ENCODE results near the gene TMEM106B. TPM values are rescaled to one million over a fixed set of nuclear protein-coding genes. Genes with fewer than 3 reads are reported as not detected.

The TMEM106B gene
- total RNA-seq, 6 experiments from 2014 or later: 26.9 to 64.5 (median 31.7) TPM

GRCh38 chr7:12174931-12175330 is 36.2 kb upstream of the TMEM106B start:
- DNase-seq (no peak), ATAC-seq (no peak)
- Histone ChIP-seq H3K9me3 (no peaks in the 10 kb centered on the region), H3K36me3 (no peaks in the 10 kb centered on the region), H3K4me1 (no peaks in the 10 kb centered on the region), H3K27ac (no peak overlapping the region), H3K27me3 (no peaks in the 10 kb centered on the region), H3K4me3 (no peak overlapping the region)
- TF ChIP-seq POLR2A (IDR thresholded peaks at IDR 0.05) (no peak), CTCF (IDR thresholded peaks at IDR 0.05) (no peak)
- intact Hi-C loops (cut with DNase I): loop anchor here in 1 of 2 donors (10.0 kb wide), 1 partner anchor 60 kb away; no protein-coding TSS in a partner anchor
- 64% methylated on average over 1 of the region's 1 CpG for WGBS (ENCODE audit: insufficient coverage, low coverage, low lambda C conversion rate, missing lambda C conversion rate)

- H3K4me1 ChIP-seq: no peaks in the 10 kb centered on the region
- no peak overlapping the region for H3K4me3 ChIP-seq
- no peak for TF ChIP-seq POLR2A (IDR thresholded peaks at IDR 0.05)
- H3K27me3 ChIP-seq: no peaks in the 10 kb centered on the region
- no peak for DNase-seq
- ATAC-seq: no peak
- 67% methylated on average over 2 of the region's 2 CpGs for WGBS (ENCODE audit: insufficient coverage, low coverage, low lambda C conversion rate, missing lambda C conversion rate)
- H3K36me3 ChIP-seq: no peaks in the 10 kb centered on the region
- no peaks in the 10 kb centered on the region for H3K9me3 ChIP-seq
- H3K27ac ChIP-seq: no peak overlapping the region
- intact Hi-C loops (cut with DNase I): loop anchor here in 1 of 2 donors (10.0 kb wide), 1 partner anchor 64 kb away; no protein-coding TSS in a partner anchor
Measured at GRCh38 chr7:12178317-12178716, 32.8 kb upstream of the TMEM106B start.

- no peak for ATAC-seq
- Histone ChIP-seq H3K27ac (no peak overlapping the region), H3K36me3 (no peaks in the 10 kb centered on the region), H3K9me3 (no peaks in the 10 kb centered on the region), H3K4me3 (no peak overlapping the region), H3K4me1 (no peaks in the 10 kb centered on the region), H3K27me3 (no peaks in the 10 kb centered on the region)
- DNase-seq: no peak
- intact Hi-C loops (cut with DNase I): no loop called here
- TF ChIP-seq POLR2A (IDR thresholded peaks at IDR 0.05) (no peak), CTCF (IDR thresholded peaks at IDR 0.05) (no peak)
Measured at GRCh38 chr7:12194426-12194825, 16.7 kb upstream of the TMEM106B start.

- Histone ChIP-seq H3K4me3 (no peak overlapping the region), H3K4me1 (no peaks in the 10 kb centered on the region), H3K36me3 (no peaks in the 10 kb centered on the region), H3K27ac (no peak overlapping the region), H3K27me3 (no peaks in the 10 kb centered on the region), H3K9me3 (no peaks in the 10 kb centered on the region)
- ATAC-seq (no peak), DNase-seq (no peak)
- WGBS (ENCODE audit: insufficient coverage, low coverage, low lambda C conversion rate, missing lambda C conversion rate): 71% methylated on average over 2 of the region's 2 CpGs
- TF ChIP-seq CTCF (IDR thresholded peaks at IDR 0.05) (no peak), POLR2A (IDR thresholded peaks at IDR 0.05) (no peak)
- intact Hi-C loops (cut with DNase I): no loop called here
Measured at GRCh38 chr7:12196386-12196785, 14.7 kb upstream of the TMEM106B start.

- ATAC-seq (no peak), DNase-seq (no peak)
- TF ChIP-seq POLR2A (IDR thresholded peaks at IDR 0.05): no peak
- no peak for TF ChIP-seq CTCF (IDR thresholded peaks at IDR 0.05)
- Histone ChIP-seq H3K9me3 (no peaks in the 10 kb centered on the region), H3K4me3 (no peak overlapping the region), H3K27ac (no peak overlapping the region), H3K36me3 (no peaks in the 10 kb centered on the region), H3K4me1 (no peaks in the 10 kb centered on the region), H3K27me3 (no peaks in the 10 kb centered on the region)
- intact Hi-C loops (cut with DNase I): no loop called here
Measured at GRCh38 chr7:12199363-12199762, 11.7 kb upstream of the TMEM106B start.
